K562 (cell line): Measurements from ENCODE around the gene FAM240A. TPM values are rescaled to one million over a fixed set of nuclear protein-coding genes. Genes with fewer than 3 reads are reported as not detected.
A peak's percentile ranks its signal among the peaks of the same experiment; 100 is the strongest.

Experiments
- ATF4 ChIP-seq: fragments of 450-650 bp; formaldehyde crosslinking; IDR thresholded peaks from 2 replicates; pipeline ENCODE4 v1.4.0; 2022; ENCODE audit warnings: mild to moderate bottlenecking, moderate library complexity
- ATF7 ChIP-seq: fragments of 450-650 bp; IDR thresholded peaks from 2 replicates; pipeline ENCODE4 v1.7.1; 2014; ENCODE audit warnings: mild to moderate bottlenecking, moderate library complexity
- CBX5 ChIP-seq: IDR thresholded peaks from 2 replicates; pipeline ENCODE4 v1.6.1; 2014; ENCODE audit warnings: low read depth, borderline replicate concordance
- CEBPG ChIP-seq, 3 experiments: fragments of 200-800 bp in 1 of 3; sonication (Bioruptor generic) in 1 of 3; sonication (generic) in 1 of 3; formaldehyde crosslinking in 1 of 3; IDR thresholded peaks in 2 of 3; conservative IDR thresholded peaks in 1 of 3; 2 replicates each; pipeline versions ENCODE4 v1.6.1 to v1.8.0; 2016 to 2022; ENCODE audit warnings: missing compliant biosample characterization in 2 of 3, missing genetic modification characterization in 2 of 3, mild to moderate bottlenecking in 1 of 3, missing genetic modification reagents in 1 of 3
- ESRRA ChIP-seq: fragments of 450-650 bp; IDR thresholded peaks from 2 replicates; pipeline ENCODE4 v1.6.1; 2014; ENCODE audit warnings: low read depth, mild to moderate bottlenecking, moderate library complexity, borderline replicate concordance
- FOXP1 ChIP-seq: sonication (generic); formaldehyde crosslinking; IDR thresholded peaks from 2 replicates; pipeline ENCODE4 v1.8.0; 2022; ENCODE audit warnings: mild to moderate bottlenecking, missing genetic modification reagents
- HDAC2 ChIP-seq: fragments of 450-650 bp; IDR thresholded peaks from 2 replicates; pipeline ENCODE4 v1.6.1; 2016; ENCODE audit warnings: mild to moderate bottlenecking
- IRF9 ChIP-seq: fragments of 450-650 bp; IDR thresholded peaks from 2 replicates; pipeline ENCODE4 v1.6.1; 2016; ENCODE audit warnings: missing biosample characterization, missing genetic modification characterization
- JUND ChIP-seq, 2 experiments: IDR thresholded peaks; 2 replicates in 1 of 2; 3 replicates in 1 of 2; pipeline ENCODE4 v1.6.1; 2011; ENCODE audit warnings: borderline replicate concordance in 2 of 2, low read depth in 2 of 2, low read length in 2 of 2, improper control_type of control experiment in 1 of 2, missing biosample characterization in 1 of 2, missing genetic modification characterization in 1 of 2, missing genetic modification reagents in 1 of 2
- NBN ChIP-seq: fragments of 450-650 bp; IDR thresholded peaks from 2 replicates; pipeline ENCODE4 v1.6.1; 2016; ENCODE audit warnings: low read depth, mild to moderate bottlenecking
- PHF20 ChIP-seq: fragments of 450-650 bp; IDR thresholded peaks from 2 replicates; pipeline ENCODE4 v1.6.1; 2018; ENCODE audit not compliant: partially characterized antibody
- PTRF ChIP-seq: fragments of 450-650 bp; IDR thresholded peaks from 2 replicates; pipeline ENCODE4 v1.6.1; 2016; ENCODE audit warnings: mild to moderate bottlenecking, missing genetic modification characterization, missing compliant biosample characterization
- SIN3A ChIP-seq, 2 experiments: fragments of 150-350 bp in 1 of 2; IDR thresholded peaks; 2 replicates each; pipeline ENCODE4 v1.6.1; 2011 to 2016; ENCODE audit warnings: borderline replicate concordance in 2 of 2, low read depth in 2 of 2, low read length in 2 of 2, mild to moderate bottlenecking in 2 of 2, moderate library complexity in 2 of 2; ENCODE audit not compliant: control insufficient read depth in 1 of 2
- SMARCA4 ChIP-seq: fragments of 450-650 bp; IDR thresholded peaks from 2 replicates; pipeline ENCODE4 v1.6.1; 2016
- SMARCE1 ChIP-seq: fragments of 450-650 bp; IDR thresholded peaks from 2 replicates; pipeline ENCODE4 v1.7.1; 2016; ENCODE audit warnings: mild to moderate bottlenecking
- SOX6 ChIP-seq: fragments of 450-650 bp; IDR thresholded peaks from 2 replicates; pipeline ENCODE4 v1.6.1; 2014; ENCODE audit warnings: mild to moderate bottlenecking
- TAL1 ChIP-seq: fragments of 450-650 bp; IDR thresholded peaks from 2 replicates; pipeline ENCODE4 v1.6.1; 2016; ENCODE audit warnings: mild to moderate bottlenecking
- TBL1XR1 ChIP-seq, 2 experiments: IDR thresholded peaks; 2 replicates each; pipeline ENCODE4 v1.6.1; 2012; ENCODE audit warnings: improper control_type of control experiment in 2 of 2, low read length in 2 of 2, mild to moderate bottlenecking in 1 of 2
- TCFL5 ChIP-seq: fragments of 250-450 bp; sonication (Bioruptor Pico); conservative IDR thresholded peaks from 2 replicates; pipeline ENCODE4 v1.6.1; 2021; ENCODE audit warnings: mild to moderate bottlenecking, moderate library complexity, matching md5 sums
- TEAD4 ChIP-seq, 2 experiments: sonication (generic) in 1 of 2; formaldehyde crosslinking in 1 of 2; IDR thresholded peaks; 2 replicates each; pipeline versions ENCODE4 v1.6.1 to v1.8.0; 2012 to 2022; ENCODE audit warnings: borderline replicate concordance in 1 of 2, inconsistent platforms in 1 of 2, low read length in 1 of 2, mild to moderate bottlenecking in 1 of 2, missing genetic modification reagents in 1 of 2
- THRB ChIP-seq: fragments of 450-650 bp; formaldehyde crosslinking; conservative IDR thresholded peaks from 2 replicates; pipeline ENCODE4 v1.4.0; 2022; ENCODE audit warnings: mild to moderate bottlenecking, missing genetic modification characterization
- YY1 ChIP-seq, 3 experiments: IDR thresholded peaks; 2 replicates each; pipeline ENCODE4 v1.6.1; 2011; ENCODE audit warnings: low read length in 2 of 3, mild to moderate bottlenecking in 2 of 3, moderate library complexity in 2 of 3, borderline replicate concordance in 1 of 3, control low read depth in 1 of 3, low read depth in 1 of 3; ENCODE audit not compliant: insufficient read depth in 3 of 3, insufficient replicate concordance in 2 of 3, control insufficient read depth in 1 of 3, insufficient read length in 1 of 3; ENCODE audit errors: extremely low read depth in 1 of 3
- ZEB2 ChIP-seq: fragments of 450-650 bp; IDR thresholded peaks from 2 replicates; pipeline ENCODE4 v1.6.1; 2016
- ZNF212 ChIP-seq: fragments of 450-650 bp; formaldehyde crosslinking; IDR thresholded peaks from 2 replicates; pipeline ENCODE4 v1.4.0; 2020; ENCODE audit warnings: mild to moderate bottlenecking
- ZNF511 ChIP-seq: sonication (generic); formaldehyde crosslinking; IDR thresholded peaks from 2 replicates; pipeline ENCODE4 v1.8.0; 2022; ENCODE audit warnings: mild to moderate bottlenecking, missing genetic modification reagents
- polyA plus RNA-seq, 8 experiments: library from polyadenylated mRNA; depleted of rRNA in 4 of 8; stranded (reverse) in 5 of 8; unstranded in 3 of 8; fragments of >200 nt; fragmentation: Nextera tagmentation in 2 of 8; fragmentation: Illumina TruSeq in 1 of 8; extraction: Ambion mirVana in 2 of 8; extraction: Trizol in 1 of 8; gene quantifications; 2 replicates each; pipeline versions ENCODE4 v1.2.1 to v1.2.3, GENCODE V29; 2011 to 2014; ENCODE audit warnings: inconsistent platforms in 1 of 8, missing spikeins in 1 of 8
- total RNA-seq, 7 experiments: library from RNA; depleted of rRNA in 6 of 7; stranded (reverse); fragments of >200 nt in 6 of 7; fragmentation: Illumina TruSeq in 2 of 7; extraction: Trizol in 2 of 7; gene quantifications; 2 replicates each; pipeline versions ENCODE4 v1.2.1 to v1.2.3, GENCODE V29; 2011 to 2021; ENCODE audit warnings: low replicate concordance in 1 of 7

FAM240A gene
- total and polyA plus RNA-seq, 9 of the 15 experiments (the other 6 are each of a cell fraction or from before 2014, with no cell fraction given) = not detected

- peak; percentile 53; the same call in 1 of the 2 replicates for TF ChIP-seq TEAD4 (IDR thresholded peaks at IDR 0.05; ENCODE audit: low read length)
- TF ChIP-seq TEAD4 (CRISPR knock-in tag; IDR thresholded peaks at IDR 0.05; ENCODE audit: borderline replicate concordance) = no peak
- no peak for TF ChIP-seq FOXP1 (CRISPR knock-in tag)
- no peak for TF ChIP-seq ZEB2
- peak; percentile 75 for TF ChIP-seq IRF9 (tag)
- 0 out of 2 replicates have a peak, but pooled peaks have one; percentile 44 for TF ChIP-seq NBN
- peak; percentile 58 for TF ChIP-seq JUND (IDR thresholded peaks at IDR 0.05; ENCODE audit: borderline replicate concordance, low read depth, low read length)
- TF ChIP-seq JUND (tag; IDR thresholded peaks at IDR 0.05; ENCODE audit: borderline replicate concordance, low read depth, low read length) = no peak; the same call in 2 of the 3 replicates
- no peak for TF ChIP-seq YY1 (IDR thresholded peaks at IDR 0.05; ENCODE audit: borderline replicate concordance in 1 of 3, control insufficient read depth in 1 of 3, extremely low read depth in 1 of 3, insufficient read depth in 3 of 3, insufficient read length in 1 of 3, insufficient replicate concordance in 2 of 3, low read depth in 1 of 3, low read length in 2 of 3)
- no peak for TF ChIP-seq HDAC2
- 0 out of 2 replicates have a peak, but pooled peaks have one; percentile 25 for TF ChIP-seq SOX6
- TF ChIP-seq SMARCA4 = peak; percentile 34; the same call in 1 of the 2 replicates
- TF ChIP-seq SIN3A (IDR thresholded peaks at IDR 0.05; ENCODE audit: borderline replicate concordance in 2 of 2, control insufficient read depth in 1 of 2, low read depth in 2 of 2, low read length in 2 of 2) = no peak
- peak; percentile 73; the same call in 1 of the 2 replicates for TF ChIP-seq ESRRA
- peak; percentile 29; the same call in 1 of the 2 replicates for TF ChIP-seq SMARCE1
- TF ChIP-seq ATF4 (CRISPR knock-in tag) = 0 out of 2 replicates have a peak, but pooled peaks have one; percentile 36
- 0 out of 2 replicates have a peak, but pooled peaks have one; percentile 6 for TF ChIP-seq ZNF212 (CRISPR knock-in tag)
- TF ChIP-seq TBL1XR1 (IDR thresholded peaks at IDR 0.05; ENCODE audit: low read length in 2 of 2) = no peak
- TF ChIP-seq CBX5 = no peak
- TF ChIP-seq ZNF511 (CRISPR knock-in tag) = no peak
- peak; percentile 16; the same call in 1 of the 2 replicates for TF ChIP-seq TAL1
- TF ChIP-seq CEBPG (CRISPR knock-in tag; IDR thresholded peaks at IDR 0.05) = peak; percentile 85
- peak; percentile 97 to 98 for TF ChIP-seq CEBPG (tag; conservative IDR thresholded peaks at IDR 0.05 in 1 of 2, IDR thresholded peaks at IDR 0.05 in 1 of 2)
- TF ChIP-seq PHF20 = no peak
- no peak for TF ChIP-seq PTRF
- peak; percentile 64 for TF ChIP-seq ATF7
- TF ChIP-seq TCFL5 (CRISPR knock-in tag) = no peak
- TF ChIP-seq THRB (CRISPR knock-in tag) = no peak
Measured at GRCh38 chr3:46642971-46643370, 30.6 kb downstream of the FAM240A start (continued).
